Omental fat pad (tissue), 4 donors: Measurements from ENCODE around the gene GNB4. TPM values are rescaled to one million over a fixed set of nuclear protein-coding genes. Genes with fewer than 3 reads are reported as not detected.

Experiments
- ATAC-seq: fragments of 150-250 bp; one replicate; pipeline ENCODE4 v1.9.1; 2016; ENCODE audit warnings: mild to moderate bottlenecking, moderate library complexity; ENCODE audit not compliant: low FRiP score
- DNase-seq: peaks from one replicate; pipeline ENCODE4 v3.0.0-alpha.2; 2019; ENCODE audit warnings: low spot score
- CTCF ChIP-seq, 3 donors: fragments of 450-650 bp; IDR thresholded peaks; one replicate each; pipeline ENCODE4 v1.5.1; 2016 to 2017; ENCODE audit warnings: antibody characterized with exemption in 3 of 3, mild to moderate bottlenecking in 3 of 3, moderate library complexity in 2 of 3
- total RNA-seq, 4 donors: library from RNA; depleted of rRNA; stranded (reverse); fragments of >200 nt; gene quantifications; one replicate each; pipeline ENCODE4 v1.1.0, GENCODE V29; 2016

GNB4 gene
- total RNA-seq, 4 donors from 2014 or later, result 16.9 to 42.9 (median 35.1) TPM

- ATAC-seq, result no peak
- TF ChIP-seq CTCF (IDR thresholded peaks at IDR 0.05), result no peak
- DNase-seq, result no peak
These were observed 26.2 kb downstream of the GNB4 start for GRCh38 chr3:179425075-179425474.

- ATAC-seq, result peak; percentile 62
- no peak for DNase-seq
- TF ChIP-seq CTCF (IDR thresholded peaks at IDR 0.05), result no peak
These were observed 29.8 kb downstream of the GNB4 start for GRCh38 chr3:179421500-179421899.

- no peak for TF ChIP-seq CTCF (IDR thresholded peaks at IDR 0.05)
- ATAC-seq, result no peak
- no peak for DNase-seq
These were observed 32.7 kb downstream of the GNB4 start for GRCh38 chr3:179418610-179419009.

GRCh38 chr3:179416681-179417080 is 34.6 kb downstream of the GNB4 start:
- no peak for TF ChIP-seq CTCF (IDR thresholded peaks at IDR 0.05)
- ATAC-seq (no peak), DNase-seq (no peak)

- DNase-seq (no peak), ATAC-seq (no peak)
- no peak for TF ChIP-seq CTCF (IDR thresholded peaks at IDR 0.05)
These were observed 35.9 kb downstream of the GNB4 start for GRCh38 chr3:179415377-179415776.

GRCh38 chr3:179414804-179415203 is 36.5 kb downstream of the GNB4 start:
- DNase-seq, result no peak
- TF ChIP-seq CTCF (IDR thresholded peaks at IDR 0.05), result no peak
- ATAC-seq, result no peak

GRCh38 chr3:179410999-179411398 is 40.3 kb downstream of the GNB4 start:
- no peak for TF ChIP-seq CTCF (IDR thresholded peaks at IDR 0.05)
- DNase-seq (no peak), ATAC-seq (no peak)
